WERI-Rb-1 (cell line): ENCODE data around the gene IGSF3.

Experiments used
- DNase-seq: peaks from one replicate; pipeline ENCODE4 v3.0.0-alpha.2; 2020
- H3K27ac ChIP-seq: fragments of 250-450 bp; sonication (Bioruptor Pico); 2 replicates; pipeline ENCODE4 v1.5.1; 2020; ENCODE audit warnings: mild to moderate bottlenecking, moderate library complexity
- H3K27me3 ChIP-seq: fragments of 250-450 bp; sonication (Bioruptor Pico); 2 replicates; pipeline ENCODE4 v1.5.1; 2021; ENCODE audit warnings: mild to moderate bottlenecking, low read depth, moderate library complexity; ENCODE audit not compliant: insufficient read depth, severe bottlenecking
- H3K36me3 ChIP-seq: fragments of 250-450 bp; sonication (Bioruptor Pico); 2 replicates; pipeline ENCODE4 v1.5.1; 2020; ENCODE audit warnings: mild to moderate bottlenecking, moderate library complexity
- H3K4me3 ChIP-seq: 2 replicates; pipeline ENCODE4 v1.5.1; 2011; ENCODE audit warnings: low read depth, mild to moderate bottlenecking, control low read depth, low read length
- H3K9me3 ChIP-seq: fragments of 250-450 bp; sonication (Bioruptor Pico); 2 replicates; pipeline ENCODE4 v1.5.1; 2021; ENCODE audit warnings: mild to moderate bottlenecking, moderate library complexity; ENCODE audit not compliant: severe bottlenecking
- CTCF ChIP-seq: IDR thresholded peaks from 2 replicates; pipeline ENCODE4 v1.5.1; 2011; ENCODE audit warnings: low read depth, mild to moderate bottlenecking, control low read depth, inconsistent platforms, low read length

IGSF3 gene

GRCh38 chr1:116572771-116573430 lies 94.6 kb downstream of the IGSF3 start:
- H3K4me3 ChIP-seq: no peak overlapping the region
- TF ChIP-seq CTCF: no peak
- H3K27ac ChIP-seq: no peak overlapping the region
- no peaks in the 10 kb centered on the region for H3K36me3 ChIP-seq
- H3K9me3 ChIP-seq: no peaks in the 10 kb centered on the region
- H3K27me3 ChIP-seq: no peaks in the 10 kb centered on the region
- DNase-seq: no peak

- no peak overlapping the region for H3K4me3 ChIP-seq
- DNase-seq: no peak
- H3K36me3 ChIP-seq: no peaks in the 10 kb centered on the region
- H3K9me3 ChIP-seq: no peaks in the 10 kb centered on the region
- no peak overlapping the region for H3K27ac ChIP-seq
- TF ChIP-seq CTCF: no peak
- no peaks in the 10 kb centered on the region for H3K27me3 ChIP-seq
Measured at GRCh38 chr1:116572099-116572498, 95.4 kb downstream of the IGSF3 start.

GRCh38 chr1:116571215-116571919 lies 96.2 kb downstream of the IGSF3 start:
- no peaks in the 10 kb centered on the region for H3K27me3 ChIP-seq
- H3K36me3 ChIP-seq: no peaks in the 10 kb centered on the region
- peak; percentile 16 for DNase-seq
- peak overlapping the region; percentile 78 for H3K4me3 ChIP-seq
- H3K9me3 ChIP-seq: no peaks in the 10 kb centered on the region
- TF ChIP-seq CTCF: no peak
- H3K27ac ChIP-seq: peak overlapping the region; percentile 81

- Histone ChIP-seq H3K27ac (peak within 1 kb of the TSS; percentile 81), H3K36me3 (no peaks in the 10 kb centered on the region), H3K27me3 (no peaks in the 10 kb centered on the region), H3K9me3 (no peaks in the 10 kb centered on the region), H3K4me3 (peak within 1 kb of the TSS; percentile 78)
- peak; percentile 89 for DNase-seq
- TF ChIP-seq CTCF: peak; percentile 85
Measured at GRCh38 chr1:116570358-116571214, 96.9 kb downstream of the IGSF3 start, which contains the start of gene CD58. TSS of gene CD58 (minus strand) at chr1:116571026. CDS start at chr1:116570972, 54 bp downstream.

GRCh38 chr1:116569776-116570357 lies 97.7 kb downstream of the IGSF3 start:
- Histone ChIP-seq H3K9me3 (no peaks in the 10 kb centered on the region), H3K27ac (no peak overlapping the region; the same call in 1 of the 2 replicates), H3K4me3 (peak overlapping the region; percentile 78), H3K36me3 (no peaks in the 10 kb centered on the region), H3K27me3 (no peaks in the 10 kb centered on the region)
- no peak for DNase-seq
- TF ChIP-seq CTCF: no peak
